HG03432 (cell line): Measurements from ENCODE around the gene FBXO44.

Experiments used
- ATAC-seq: cut with Tn5 transposase; IDR thresholded peaks from one replicate; pipeline ENCODE4 v1.9.1; 2021; ENCODE audit warnings: mild to moderate bottlenecking, moderate library complexity; ENCODE audit not compliant: unreplicated experiment

The FBXO44 gene

DNA sequence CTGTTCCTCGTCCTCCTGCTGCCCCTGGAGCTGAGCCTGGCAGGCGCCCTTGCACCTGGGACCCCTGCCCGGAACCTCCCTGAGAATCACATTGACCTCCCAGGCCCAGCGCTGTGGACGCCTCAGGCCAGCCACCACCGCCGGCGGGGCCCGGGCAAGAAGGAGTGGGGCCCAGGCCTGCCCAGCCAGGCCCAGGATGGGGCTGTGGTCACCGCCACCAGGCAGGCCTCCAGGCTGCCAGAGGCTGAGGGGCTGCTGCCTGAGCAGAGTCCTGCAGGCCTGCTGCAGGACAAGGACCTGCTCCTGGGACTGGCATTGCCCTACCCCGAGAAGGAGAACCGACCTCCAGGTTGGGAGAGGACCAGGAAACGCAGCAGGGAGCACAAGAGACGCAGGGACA, 51.6 kb downstream of the FBXO44 start:
- no peak for ATAC-seq

GRCh38 chr1:11707621-11708276, 53.1 kb downstream of the FBXO44 start:
- no peak for ATAC-seq

- no peak for ATAC-seq
Measured at GRCh38 chr1:11708554-11709350, 54.1 kb downstream of the FBXO44 start.

GRCh38 chr1:11711490-11711889, 56.8 kb downstream of the FBXO44 start:
- no peak for ATAC-seq

GRCh38 chr1:11712285-11712684, 57.6 kb downstream of the FBXO44 start:
- ATAC-seq = no peak
